Keratinocyte (primary cell): ENCODE data around the gene ROBO2. TPM values are rescaled to one million over a fixed set of nuclear protein-coding genes. Genes with fewer than 3 reads are reported as not detected.
A peak's percentile ranks its signal among the peaks of the same experiment; 100 is the strongest.

ENCODE experiments used
- DNase-seq: peaks from one replicate; pipeline ENCODE4 v3.0.0-alpha.2; 2011; ENCODE audit warnings: low read depth, missing footprints, low spot score
- FAIRE-seq: peaks from 2 replicates; lab custom pipeline; 2011; peaks lifted over from hg19 to GRCh38; lab: Jason Lieb, UNC
- H2AFZ ChIP-seq: 2 replicates; pipeline ENCODE4 v1.6.0; 2012; ENCODE audit warnings: low read length, control low read depth, inconsistent platforms; ENCODE audit not compliant: control insufficient read depth
- H3K27ac ChIP-seq: 2 replicates; pipeline ENCODE4 v1.5.1; 2011; ENCODE audit warnings: low read length; ENCODE audit not compliant: control insufficient read depth, insufficient read depth
- H3K27me3 ChIP-seq: 3 replicates; pipeline ENCODE4 v1.6.0; 2011; ENCODE audit warnings: low read length; ENCODE audit not compliant: control insufficient read depth, insufficient read depth; ENCODE audit errors: extremely low read depth
- H3K36me3 ChIP-seq, 2 experiments: 2 replicates in 1 of 2; 3 replicates in 1 of 2; pipeline ENCODE4 v1.5.1; 2011; ENCODE audit warnings: low read length in 2 of 2, mild to moderate bottlenecking in 1 of 2; ENCODE audit not compliant: control insufficient read depth in 2 of 2, insufficient read depth in 2 of 2; ENCODE audit errors: extremely low read depth in 1 of 2
- H3K4me1 ChIP-seq: 3 replicates; pipeline ENCODE4 v1.5.1; 2011; ENCODE audit warnings: low read length; ENCODE audit not compliant: control insufficient read depth, insufficient read depth; ENCODE audit errors: extremely low read depth
- H3K4me2 ChIP-seq: 3 replicates; pipeline ENCODE4 v1.6.0; 2011; ENCODE audit warnings: low read depth, low read length; ENCODE audit not compliant: control insufficient read depth, insufficient read depth; ENCODE audit errors: extremely low read depth
- H3K4me3 ChIP-seq, 3 experiments: fragments of 200-600 bp in 1 of 3; sonication (generic) in 1 of 3; 2 replicates in 2 of 3; 3 replicates in 1 of 3; pipeline ENCODE4 v1.5.1; 2011 to 2016; ENCODE audit warnings: low read length in 3 of 3, mild to moderate bottlenecking in 3 of 3, control low read depth in 2 of 3, inconsistent platforms in 1 of 3, low read depth in 1 of 3, mixed read lengths in 1 of 3, mixed run types in 1 of 3, moderate library complexity in 1 of 3; ENCODE audit not compliant: control insufficient read depth in 2 of 3, insufficient read depth in 2 of 3; ENCODE audit errors: extremely low read depth in 1 of 3
- H3K79me2 ChIP-seq: 2 replicates; pipeline ENCODE4 v1.6.0; 2012; ENCODE audit warnings: low read length; ENCODE audit not compliant: control insufficient read depth, insufficient read depth
- H3K9ac ChIP-seq: 3 replicates; pipeline ENCODE4 v1.6.0; 2011; ENCODE audit warnings: low read length; ENCODE audit not compliant: control insufficient read depth, insufficient read depth; ENCODE audit errors: extremely low read depth
- H3K9me1 ChIP-seq: 3 replicates; pipeline ENCODE4 v1.6.0; 2011; ENCODE audit warnings: low read length; ENCODE audit not compliant: control insufficient read depth, insufficient read depth; ENCODE audit errors: extremely low read depth
- H3K9me3 ChIP-seq: 2 replicates; pipeline ENCODE4 v1.5.1; 2012; ENCODE audit warnings: low read depth, low read length; ENCODE audit not compliant: control insufficient read depth
- H4K20me1 ChIP-seq: 3 replicates; pipeline ENCODE4 v1.6.0; 2011; ENCODE audit warnings: low read length; ENCODE audit not compliant: control insufficient read depth, insufficient read depth; ENCODE audit errors: extremely low read depth
- CTCF ChIP-seq, 3 experiments: IDR thresholded peaks in 1 of 3; conservative IDR thresholded peaks in 1 of 3; optimal IDR thresholded peaks in 1 of 3; 2 replicates in 2 of 3; 3 replicates in 1 of 3; pipeline versions ENCODE3 to v1.5.1; 2011; ENCODE audit warnings: low read length in 3 of 3, mild to moderate bottlenecking in 3 of 3, moderate library complexity in 2 of 3, control low read depth in 1 of 3, inconsistent platforms in 1 of 3; ENCODE audit not compliant: insufficient read depth in 2 of 3; ENCODE audit errors: extremely low read depth in 1 of 3
- EZH2 ChIP-seq: IDR thresholded peaks from one replicate; pipeline ENCODE4 v1.6.1; 2012; ENCODE audit warnings: inconsistent platforms, mild to moderate bottlenecking, low read length, moderate library complexity
- dilution Hi-C: fragments of 300-500 bp; cut with MboI; formaldehyde crosslinking; loops from one replicate; pipeline ENCODE4 v1.7.0; 2020; ENCODE audit warnings: low sequenced_read_pairs; ENCODE audit not compliant: extremely low pct_ligation_motif_present
- polyA minus RNA-seq, 3 experiments: library from RNA; depleted of rRNA, polyadenylated mRNA; stranded (reverse); fragments of >200 nt; gene quantifications; 1 replicate in 1 of 3; 2 replicates in 1 of 3; 3 replicates in 1 of 3; pipeline ENCODE4 v1.2.3, GENCODE V29; 2011
- polyA plus RNA-seq, 5 experiments: library from polyadenylated mRNA; depleted of rRNA in 3 of 5; stranded (reverse) in 3 of 5; stranded (forward) in 1 of 5; unstranded in 1 of 5; fragments of >200 nt; gene quantifications; 1 replicate in 1 of 5; 2 replicates in 3 of 5; 3 replicates in 1 of 5; pipeline versions ENCODE4 v1.2.1 to v1.2.3, GENCODE V29; 2011 to 2012; ENCODE audit warnings: missing spikeins in 2 of 5, low read depth in 1 of 5, low replicate concordance in 1 of 5

The ROBO2 gene, protein sequence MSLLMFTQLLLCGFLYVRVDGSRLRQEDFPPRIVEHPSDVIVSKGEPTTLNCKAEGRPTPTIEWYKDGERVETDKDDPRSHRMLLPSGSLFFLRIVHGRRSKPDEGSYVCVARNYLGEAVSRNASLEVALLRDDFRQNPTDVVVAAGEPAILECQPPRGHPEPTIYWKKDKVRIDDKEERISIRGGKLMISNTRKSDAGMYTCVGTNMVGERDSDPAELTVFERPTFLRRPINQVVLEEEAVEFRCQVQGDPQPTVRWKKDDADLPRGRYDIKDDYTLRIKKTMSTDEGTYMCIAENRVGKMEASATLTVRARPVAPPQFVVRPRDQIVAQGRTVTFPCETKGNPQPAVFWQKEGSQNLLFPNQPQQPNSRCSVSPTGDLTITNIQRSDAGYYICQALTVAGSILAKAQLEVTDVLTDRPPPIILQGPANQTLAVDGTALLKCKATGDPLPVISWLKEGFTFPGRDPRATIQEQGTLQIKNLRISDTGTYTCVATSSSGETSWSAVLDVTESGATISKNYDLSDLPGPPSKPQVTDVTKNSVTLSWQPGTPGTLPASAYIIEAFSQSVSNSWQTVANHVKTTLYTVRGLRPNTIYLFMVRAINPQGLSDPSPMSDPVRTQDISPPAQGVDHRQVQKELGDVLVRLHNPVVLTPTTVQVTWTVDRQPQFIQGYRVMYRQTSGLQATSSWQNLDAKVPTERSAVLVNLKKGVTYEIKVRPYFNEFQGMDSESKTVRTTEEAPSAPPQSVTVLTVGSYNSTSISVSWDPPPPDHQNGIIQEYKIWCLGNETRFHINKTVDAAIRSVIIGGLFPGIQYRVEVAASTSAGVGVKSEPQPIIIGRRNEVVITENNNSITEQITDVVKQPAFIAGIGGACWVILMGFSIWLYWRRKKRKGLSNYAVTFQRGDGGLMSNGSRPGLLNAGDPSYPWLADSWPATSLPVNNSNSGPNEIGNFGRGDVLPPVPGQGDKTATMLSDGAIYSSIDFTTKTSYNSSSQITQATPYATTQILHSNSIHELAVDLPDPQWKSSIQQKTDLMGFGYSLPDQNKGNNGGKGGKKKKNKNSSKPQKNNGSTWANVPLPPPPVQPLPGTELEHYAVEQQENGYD (N-terminal part only)
- polyA plus RNA-seq (0.30 to 0.49 TPM (median 0.45 TPM) in 3 replicates), polyA minus RNA-seq (0.39 to 2.4 TPM (median 1.0 TPM) in 3 replicates)
- polyA plus RNA-seq (2011; ENCODE audit: low read depth), result not detected
- 0.19 and 0.21 TPM in 2 replicates for polyA plus RNA-seq (2011; cell fraction: cytosol; rRNA removed)
- polyA plus RNA-seq (2011; cell fraction: nucleus; rRNA removed), result 1.3 and 2.3 TPM in 2 replicates
- 0.01 and 0.69 TPM in 2 replicates for polyA plus RNA-seq (2012; ENCODE audit: low replicate concordance)
- polyA minus RNA-seq (2011; cell fraction: cytosol; rRNA and poly(A)+ RNA removed), result not detected
- 1.5 and 2.1 TPM in 2 replicates for polyA minus RNA-seq (2011; cell fraction: nucleus; rRNA and poly(A)+ RNA removed)

DNA sequence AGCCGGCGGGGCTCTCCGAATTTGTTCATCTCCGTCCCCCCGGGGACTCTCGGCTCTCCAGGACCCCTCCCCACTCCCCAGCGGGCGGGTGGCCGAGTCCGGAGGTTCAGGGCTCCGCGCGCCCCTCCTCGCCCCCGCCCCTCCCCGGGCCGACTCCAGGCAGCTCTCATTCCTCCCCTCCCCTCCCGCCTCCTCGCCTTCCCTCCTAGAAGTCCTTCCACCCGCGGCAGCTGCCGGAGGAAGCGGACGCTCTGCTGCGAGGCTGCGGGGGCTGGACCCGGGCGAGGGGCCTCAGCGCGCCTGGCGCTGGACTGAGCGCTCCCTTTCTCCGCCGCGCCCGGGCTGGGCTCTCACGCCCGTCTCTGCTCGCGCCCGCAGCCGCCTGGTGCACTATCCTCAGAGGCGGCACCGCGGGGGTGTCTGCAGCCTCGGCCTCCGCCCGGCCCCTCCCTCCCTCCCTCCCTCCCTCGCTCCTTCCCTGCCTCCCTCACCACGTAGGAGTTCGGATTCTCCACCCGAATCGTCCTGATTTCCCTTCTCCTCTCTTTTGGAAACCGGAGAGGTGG is at the start of gene ROBO2:
Gene ROBO2, plus strand, starts transcription at position 494 of the 566 bp plus-strand sequence. CDS start 687 bp downstream, outside the sequence.
- no peak for FAIRE-seq
- no peak for TF ChIP-seq EZH2
- no peak for TF ChIP-seq CTCF (optimal IDR thresholded peaks at IDR 0.05 in 1 of 3, IDR thresholded peaks at IDR 0.05 in 1 of 3, conservative IDR thresholded peaks at IDR 0.05 in 1 of 3; ENCODE audit: extremely low read depth in 1 of 3, insufficient read depth in 2 of 3, low read length in 3 of 3)

DNA sequence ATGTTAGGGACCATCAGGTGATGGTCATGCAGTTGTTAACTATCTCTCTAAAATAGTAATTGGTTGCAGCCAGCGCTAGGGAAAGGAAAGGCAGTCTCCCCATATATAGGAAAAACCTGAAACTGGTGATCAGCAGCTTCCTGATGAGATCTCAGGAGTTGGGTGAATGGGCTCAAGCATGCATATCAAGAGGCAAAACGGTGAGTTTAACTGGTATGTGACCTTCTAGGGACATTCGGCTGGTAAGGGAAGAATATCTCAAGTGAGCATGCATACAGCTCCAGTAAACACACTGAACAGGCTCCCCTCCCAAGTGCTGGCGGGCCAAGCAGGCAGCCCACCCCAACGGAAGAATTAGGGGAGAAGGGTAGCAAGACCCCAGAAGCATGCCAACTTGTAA is 49.3 kb upstream of the ROBO2 start:
- Histone ChIP-seq H3K36me3 (no peaks in the 10 kb centered on the region), H3K4me2 (no peak overlapping the region), H3K9me1 (no peaks in the 10 kb centered on the region), H4K20me1 (no peaks in the 10 kb centered on the region), H2AFZ (no peak overlapping the region), H3K9me3 (no peaks in the 10 kb centered on the region), H3K79me2 (no peaks in the 10 kb centered on the region), H3K4me3 (no peak overlapping the region), H3K27ac (no peak overlapping the region), H3K27me3 (no peaks in the 10 kb centered on the region), H3K4me1 (no peaks in the 10 kb centered on the region), H3K9ac (no peak overlapping the region)
- DNase-seq (no peak), FAIRE-seq (no peak)
- TF ChIP-seq CTCF (optimal IDR thresholded peaks at IDR 0.05 in 1 of 3, IDR thresholded peaks at IDR 0.05 in 1 of 3, conservative IDR thresholded peaks at IDR 0.05 in 1 of 3; ENCODE audit: extremely low read depth in 1 of 3, insufficient read depth in 2 of 3, low read length in 3 of 3) (no peak), EZH2 (no peak)
- dilution Hi-C loops, result no loop called here

More for the DNA sequence above, at the start of gene ROBO2:
- no peaks in the 10 kb centered on the region for H3K9me1 ChIP-seq
- H3K79me2 ChIP-seq, result no peaks in the 10 kb centered on the region
- H4K20me1 ChIP-seq, result no peaks in the 10 kb centered on the region
- H3K36me3 ChIP-seq, result no peaks in the 10 kb centered on the region
- H2AFZ ChIP-seq, result peak within 1 kb of the TSS; percentile 92
- H3K4me1 ChIP-seq, result peaks cover 8% of the 10 kb centered on the region
- no peak within 1 kb of the TSS for H3K27ac ChIP-seq
- no peak for DNase-seq
- H3K4me2 ChIP-seq, result peak within 1 kb of the TSS; percentile 91
- H3K4me3 ChIP-seq, result peak within 1 kb of the TSS; percentile 48 to 60 (median 58)
- H3K27me3 ChIP-seq, result peaks cover 15% of the 10 kb centered on the region
- H3K9me3 ChIP-seq, result no peaks in the 10 kb centered on the region
- H3K9ac ChIP-seq, result peak within 1 kb of the TSS; percentile 13
- dilution Hi-C loops, result no loop called here
